Fibroblast of villous mesenchyme (primary cell): ENCODE results near the gene UBE2R2. TPM values are rescaled to one million over a fixed set of nuclear protein-coding genes. Genes with fewer than 3 reads are reported as not detected.
"Not testable (repeated sequence)": the region's sequence is repeated elsewhere in the genome, so short reads cannot be mapped to it uniquely, and the experiment has no call there.

Source experiments
- DNase-seq: peaks from one replicate; pipeline ENCODE4 v3.0.0-alpha.2; 2010; ENCODE audit warnings: low read depth
- H3K4me3 ChIP-seq: 2 replicates; pipeline ENCODE4 v1.5.1; 2011; ENCODE audit warnings: low read depth, mild to moderate bottlenecking, low read length
- total RNA-seq: library from RNA; depleted of rRNA; stranded (reverse); fragments of >200 nt; gene quantifications from 2 replicates; pipeline ENCODE4 v1.2.3, GENCODE V29; 2012
- TF ChIP-seq, protein P1 (sequence below): IDR thresholded peaks from 2 replicates; pipeline ENCODE4 v1.5.1; 2012; ENCODE audit warnings: low read depth, mild to moderate bottlenecking, low read length; ENCODE audit not compliant: insufficient read depth

Gene UBE2R2
- total RNA-seq, 1 donor = 20.3 TPM

DNA sequence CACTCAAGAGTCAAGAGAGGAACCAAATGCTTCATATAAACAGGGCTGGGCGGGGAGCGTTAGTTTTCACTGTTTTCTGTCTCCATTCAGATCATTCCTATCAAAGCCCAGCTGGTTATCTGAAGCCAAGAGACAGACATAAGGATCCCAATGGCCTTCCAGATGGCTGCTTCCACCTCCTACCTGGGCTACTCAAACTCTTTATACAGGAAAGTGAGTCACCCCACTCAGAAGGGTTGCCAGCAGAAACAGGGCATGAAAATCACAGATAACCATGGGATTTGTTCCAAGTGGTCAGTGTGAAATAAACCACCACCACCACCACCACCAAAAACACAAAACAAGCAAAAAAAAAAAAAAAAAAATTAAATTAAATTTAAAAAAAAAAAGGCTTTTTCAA is 16.1 kb upstream of the UBE2R2 start:
- H3K4me3 ChIP-seq = no peak overlapping the region
- TF ChIP-seq, protein P1, sequence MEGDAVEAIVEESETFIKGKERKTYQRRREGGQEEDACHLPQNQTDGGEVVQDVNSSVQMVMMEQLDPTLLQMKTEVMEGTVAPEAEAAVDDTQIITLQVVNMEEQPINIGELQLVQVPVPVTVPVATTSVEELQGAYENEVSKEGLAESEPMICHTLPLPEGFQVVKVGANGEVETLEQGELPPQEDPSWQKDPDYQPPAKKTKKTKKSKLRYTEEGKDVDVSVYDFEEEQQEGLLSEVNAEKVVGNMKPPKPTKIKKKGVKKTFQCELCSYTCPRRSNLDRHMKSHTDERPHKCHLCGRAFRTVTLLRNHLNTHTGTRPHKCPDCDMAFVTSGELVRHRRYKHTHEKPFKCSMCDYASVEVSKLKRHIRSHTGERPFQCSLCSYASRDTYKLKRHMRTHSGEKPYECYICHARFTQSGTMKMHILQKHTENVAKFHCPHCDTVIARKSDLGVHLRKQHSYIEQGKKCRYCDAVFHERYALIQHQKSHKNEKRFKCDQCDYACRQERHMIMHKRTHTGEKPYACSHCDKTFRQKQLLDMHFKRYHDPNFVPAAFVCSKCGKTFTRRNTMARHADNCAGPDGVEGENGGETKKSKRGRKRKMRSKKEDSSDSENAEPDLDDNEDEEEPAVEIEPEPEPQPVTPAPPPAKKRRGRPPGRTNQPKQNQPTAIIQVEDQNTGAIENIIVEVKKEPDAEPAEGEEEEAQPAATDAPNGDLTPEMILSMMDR = no peak
- no peak for DNase-seq

DNA sequence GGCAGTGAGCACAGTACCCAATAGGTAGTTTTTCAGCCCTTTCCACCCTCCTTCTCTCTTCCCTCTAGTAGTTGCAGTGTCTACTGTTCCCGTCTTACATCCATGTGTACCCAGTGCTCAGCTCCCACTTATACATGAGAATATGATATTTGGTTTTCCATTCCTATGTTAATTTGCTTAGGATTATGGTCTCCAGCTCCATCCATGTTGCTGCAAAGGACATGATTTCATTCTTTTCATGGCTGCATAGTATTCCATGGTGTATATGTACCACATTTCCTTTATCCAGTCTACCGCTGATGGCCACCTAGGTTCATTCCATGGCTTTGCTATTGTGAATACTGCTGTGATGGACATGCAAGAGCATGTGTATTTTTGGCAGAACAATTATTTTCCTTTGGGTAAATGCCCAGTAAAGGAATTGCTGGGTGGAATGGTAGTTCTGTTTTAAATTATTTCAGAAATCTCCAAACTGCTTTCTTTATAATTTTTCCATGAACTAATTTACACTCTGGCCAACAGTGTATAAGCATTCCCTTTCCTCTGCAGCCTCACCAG is 14.9 kb upstream of the UBE2R2 start:
- not testable (repeated sequence) for H3K4me3 ChIP-seq, DNase-seq

DNA sequence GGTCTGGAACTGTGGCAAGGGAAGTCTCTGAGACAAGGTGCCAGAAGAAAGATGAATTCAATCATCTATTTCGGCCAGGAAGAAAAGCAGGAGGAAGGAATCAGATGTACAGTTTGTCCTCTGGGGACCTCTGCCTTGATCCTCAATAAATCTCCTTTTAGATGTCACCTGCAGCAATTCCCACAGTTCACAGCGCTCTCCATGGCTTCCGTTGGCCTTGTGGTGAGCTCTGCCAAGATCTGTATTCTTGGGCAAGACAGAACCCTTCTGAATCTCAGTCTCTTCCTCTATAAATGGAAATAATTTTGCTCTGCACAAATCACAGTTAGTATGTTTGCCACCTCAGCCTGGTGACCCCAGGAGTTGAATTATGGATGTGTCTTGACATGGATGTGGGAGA is 12.8 kb upstream of the UBE2R2 start:
- not testable (repeated sequence) for DNase-seq, H3K4me3 ChIP-seq

DNA sequence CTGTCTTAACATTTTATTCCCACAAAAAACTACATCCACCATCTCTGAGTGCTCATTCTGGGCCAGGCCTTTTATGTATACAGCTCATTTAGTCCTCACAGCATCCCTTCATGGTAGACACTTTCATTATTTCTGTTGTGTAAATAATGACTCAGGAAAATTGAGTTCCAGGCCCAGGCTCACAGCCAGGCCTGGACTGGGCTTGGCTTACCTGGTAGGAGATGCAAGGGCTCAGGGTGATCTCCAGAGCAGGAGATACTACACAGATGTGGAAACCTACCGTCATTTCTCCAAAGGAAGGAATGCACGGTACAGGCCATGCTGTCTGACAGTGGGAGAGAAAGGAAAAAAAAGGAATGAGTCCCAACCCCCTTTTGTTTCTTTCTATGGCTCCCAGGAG is 9.8 kb upstream of the UBE2R2 start:
- peak; percentile 8 for DNase-seq
- H3K4me3 ChIP-seq = not testable (repeated sequence)

DNA sequence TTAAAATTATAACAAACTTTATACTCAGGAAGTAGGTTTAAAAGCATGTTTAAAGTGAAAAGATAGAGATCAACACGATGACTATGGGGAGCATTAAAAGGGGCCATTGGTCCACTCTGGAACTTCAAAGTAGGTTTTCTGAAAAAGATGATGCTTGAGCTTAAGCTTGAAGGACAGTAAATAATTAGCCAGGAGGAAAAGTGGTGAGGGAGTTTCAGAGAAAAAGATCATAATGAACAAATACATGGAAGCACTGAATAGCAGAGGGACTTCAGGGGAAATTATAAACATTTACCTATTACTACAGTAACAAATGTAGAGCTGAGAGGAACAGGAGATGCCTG is 8.0 kb upstream of the UBE2R2 start:
- not testable (repeated sequence) for H3K4me3 ChIP-seq, DNase-seq

DNA sequence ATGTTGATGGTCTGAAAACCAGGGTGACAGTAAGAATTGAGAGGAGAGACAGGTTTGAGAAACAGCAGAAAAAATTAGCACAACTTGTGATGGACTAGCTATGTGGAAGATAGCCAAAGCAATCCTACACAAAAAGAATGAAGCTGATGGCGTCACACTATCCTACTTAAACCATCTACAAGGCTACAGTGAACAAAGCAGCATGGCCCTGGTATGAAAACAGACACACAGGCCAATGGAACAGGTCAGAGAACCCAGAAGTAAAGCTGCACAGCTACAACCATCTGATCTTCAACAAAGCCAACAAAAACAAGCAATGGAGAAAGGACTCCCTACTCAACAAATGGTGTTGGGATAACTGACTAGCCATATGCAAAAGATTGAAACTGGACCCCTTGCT is 7.5 kb upstream of the UBE2R2 start:
- TF ChIP-seq, protein P1 = no peak
- DNase-seq = peak; percentile 39
- H3K4me3 ChIP-seq = no peak overlapping the region

DNA sequence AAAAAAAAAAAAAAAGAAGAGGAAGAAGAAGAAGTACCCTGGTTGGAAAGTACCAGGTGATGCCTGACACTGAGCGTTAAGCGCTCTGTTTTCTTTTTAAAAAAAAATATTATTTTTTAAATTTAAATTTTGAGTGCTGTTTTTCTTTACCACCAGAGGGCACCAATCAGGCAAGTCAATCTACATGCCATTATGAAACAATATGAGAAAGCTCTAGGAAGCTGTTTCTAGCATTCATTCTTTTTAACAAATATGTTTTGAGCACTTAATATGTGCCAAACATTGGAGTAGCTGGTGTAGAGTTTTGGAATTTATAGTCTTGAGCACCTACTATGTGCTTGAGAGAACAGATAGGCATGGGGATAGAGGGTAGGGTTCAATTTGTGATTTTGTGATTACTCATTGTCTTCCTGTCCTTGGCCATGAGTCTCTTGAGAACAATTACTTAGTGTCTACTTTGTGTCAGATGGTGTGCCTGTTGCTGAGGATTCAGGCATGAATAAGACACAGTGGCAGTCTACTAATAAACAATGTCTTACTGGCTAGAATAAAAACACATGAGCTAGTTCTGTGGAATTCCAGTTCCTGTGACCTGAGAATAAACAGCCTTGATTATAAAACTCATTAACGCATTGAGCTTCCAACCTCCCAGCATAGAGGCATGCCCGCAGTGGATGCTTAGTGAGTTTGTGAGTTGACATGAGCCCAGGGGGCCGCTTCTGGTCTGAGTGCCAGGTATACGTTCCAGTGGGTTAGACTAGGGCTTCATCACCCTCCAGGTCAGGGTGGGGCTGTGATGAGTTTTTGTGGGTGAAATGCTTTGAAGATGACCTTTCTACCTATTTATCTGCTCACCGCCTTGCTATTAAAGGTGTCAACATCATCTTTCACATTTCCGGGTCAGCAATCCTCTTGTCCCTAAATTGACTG is 3.0 kb upstream of the UBE2R2 start:
- peak; percentile 78 for DNase-seq
- TF ChIP-seq, protein P1 = peak; percentile 65
- H3K4me3 ChIP-seq = no peak overlapping the region

DNA sequence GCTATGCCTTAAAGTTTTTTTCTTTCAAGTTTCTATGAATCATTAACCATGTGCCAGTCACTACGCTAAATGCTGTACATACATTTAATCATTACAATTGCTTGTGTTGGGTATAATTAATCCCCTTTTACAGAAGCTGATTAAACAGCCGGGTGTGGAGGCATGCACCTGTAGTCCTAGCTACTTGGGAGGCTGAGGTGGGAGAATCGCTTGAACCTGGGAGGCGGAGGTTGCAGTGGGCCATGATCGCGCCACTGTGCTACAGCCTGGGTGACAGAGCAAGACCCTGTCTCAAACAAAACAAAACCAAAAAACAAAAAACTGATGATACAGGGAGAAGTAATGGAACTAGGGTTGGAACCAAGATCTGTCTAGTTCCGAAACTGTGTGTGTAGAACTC is 1.2 kb upstream of the UBE2R2 start:
- DNase-seq = no peak
- H3K4me3 ChIP-seq = no peak overlapping the region
- TF ChIP-seq, protein P1 = no peak
